WTC11 (cell line): ENCODE data around the gene PICK1. TPM values are rescaled to one million over a fixed set of nuclear protein-coding genes. Genes with fewer than 3 reads are reported as not detected.
A peak's percentile ranks its signal among the peaks of the same experiment; 100 is the strongest.

Experiments
- FOXJ3 ChIP-seq: sonication (generic); formaldehyde crosslinking; IDR thresholded peaks from 2 replicates; pipeline ENCODE4 v1.9.0; 2021; ENCODE audit warnings: missing genetic modification reagents, mild to moderate bottlenecking, borderline replicate concordance
- NFATC4 ChIP-seq: fragments of 250-450 bp; sonication (Bioruptor Pico); IDR thresholded peaks from 2 replicates; pipeline ENCODE4 v1.9.0; 2021; ENCODE audit warnings: mild to moderate bottlenecking
- NFE2L1 ChIP-seq: sonication (generic); formaldehyde crosslinking; IDR thresholded peaks from 2 replicates; pipeline ENCODE4 v1.8.1; 2023; ENCODE audit warnings: missing genetic modification reagents
- PRRX2 ChIP-seq: fragments of 250-450 bp; sonication (Bioruptor Pico); IDR thresholded peaks from 2 replicates; pipeline ENCODE4 v1.8.0; 2021; ENCODE audit warnings: mild to moderate bottlenecking
- SOX15 ChIP-seq: fragments of 250-450 bp; sonication (Bioruptor Pico); IDR thresholded peaks from 2 replicates; pipeline ENCODE4 v1.9.0; 2021; ENCODE audit warnings: mild to moderate bottlenecking
- TCF7 ChIP-seq: sonication (generic); formaldehyde crosslinking; IDR thresholded peaks from 2 replicates; pipeline ENCODE4 v1.8.0; 2022; ENCODE audit warnings: mild to moderate bottlenecking, low read depth, missing genetic modification reagents, moderate library complexity
- ZNF263 ChIP-seq: sonication (generic); formaldehyde crosslinking; IDR thresholded peaks from 2 replicates; pipeline ENCODE4 v1.8.1; 2022; ENCODE audit warnings: low read depth, mild to moderate bottlenecking, moderate library complexity, missing genetic modification reagents
- total RNA-seq: library from RNA; stranded (reverse); gene quantifications from 3 replicates; pipeline ENCODE4 v1.2.3, GENCODE V29; 2021
- TF ChIP-seq, protein P1 (sequence below): fragments of 250-450 bp; sonication (Bioruptor Pico); IDR thresholded peaks from 2 replicates; pipeline ENCODE4 v1.9.0; 2021; ENCODE audit warnings: mild to moderate bottlenecking, borderline replicate concordance
- TF ChIP-seq, protein P2 (sequence below): fragments of 250-450 bp; sonication (Bioruptor Pico); conservative IDR thresholded peaks from 2 replicates; pipeline ENCODE4 v1.9.0; 2021; ENCODE audit warnings: mild to moderate bottlenecking
- TF ChIP-seq, protein P3 (sequence below): fragments of 250-450 bp; sonication (Bioruptor Pico); IDR thresholded peaks from 2 replicates; pipeline ENCODE4 v1.9.0; 2021; ENCODE audit warnings: mild to moderate bottlenecking
- TF ChIP-seq, protein P4 (sequence below): sonication (generic); formaldehyde crosslinking; IDR thresholded peaks from 2 replicates; pipeline ENCODE4 v1.8.1; 2022; ENCODE audit warnings: mild to moderate bottlenecking, moderate library complexity, missing genetic modification reagents
- TF ChIP-seq, protein P5 (sequence below): sonication (generic); formaldehyde crosslinking; IDR thresholded peaks from 2 replicates; pipeline ENCODE4 v1.8.1; 2023; ENCODE audit warnings: mild to moderate bottlenecking, moderate library complexity, missing genetic modification reagents
- TF ChIP-seq, protein P6 (sequence below): sonication (generic); formaldehyde crosslinking; IDR thresholded peaks from 2 replicates; pipeline ENCODE4 v1.8.0; 2022; ENCODE audit warnings: mild to moderate bottlenecking, missing genetic modification reagents
- TF ChIP-seq, protein P7 (sequence below): sonication (generic); formaldehyde crosslinking; IDR thresholded peaks from 2 replicates; pipeline ENCODE4 v1.8.0; 2023; ENCODE audit warnings: missing genetic modification reagents
- TF ChIP-seq, protein P8 (sequence below): sonication (generic); formaldehyde crosslinking; IDR thresholded peaks from 2 replicates; pipeline ENCODE4 v1.8.1; 2023; ENCODE audit warnings: mild to moderate bottlenecking, missing genetic modification reagents, moderate library complexity
- TF ChIP-seq, protein P9 (sequence below): sonication (generic); formaldehyde crosslinking; IDR thresholded peaks from 2 replicates; pipeline ENCODE4 v1.8.0; 2023; ENCODE audit warnings: missing genetic modification reagents, mild to moderate bottlenecking, borderline replicate concordance
- TF ChIP-seq, protein P10 (sequence below): fragments of 250-450 bp; sonication (Bioruptor Pico); IDR thresholded peaks from 2 replicates; pipeline ENCODE4 v1.9.0; 2021; ENCODE audit warnings: moderate library complexity, mild to moderate bottlenecking, inconsistent platforms, borderline replicate concordance

PICK1 gene
- total RNA-seq, 1 experiment from 2014 or later: 33.4 TPM

DNA sequence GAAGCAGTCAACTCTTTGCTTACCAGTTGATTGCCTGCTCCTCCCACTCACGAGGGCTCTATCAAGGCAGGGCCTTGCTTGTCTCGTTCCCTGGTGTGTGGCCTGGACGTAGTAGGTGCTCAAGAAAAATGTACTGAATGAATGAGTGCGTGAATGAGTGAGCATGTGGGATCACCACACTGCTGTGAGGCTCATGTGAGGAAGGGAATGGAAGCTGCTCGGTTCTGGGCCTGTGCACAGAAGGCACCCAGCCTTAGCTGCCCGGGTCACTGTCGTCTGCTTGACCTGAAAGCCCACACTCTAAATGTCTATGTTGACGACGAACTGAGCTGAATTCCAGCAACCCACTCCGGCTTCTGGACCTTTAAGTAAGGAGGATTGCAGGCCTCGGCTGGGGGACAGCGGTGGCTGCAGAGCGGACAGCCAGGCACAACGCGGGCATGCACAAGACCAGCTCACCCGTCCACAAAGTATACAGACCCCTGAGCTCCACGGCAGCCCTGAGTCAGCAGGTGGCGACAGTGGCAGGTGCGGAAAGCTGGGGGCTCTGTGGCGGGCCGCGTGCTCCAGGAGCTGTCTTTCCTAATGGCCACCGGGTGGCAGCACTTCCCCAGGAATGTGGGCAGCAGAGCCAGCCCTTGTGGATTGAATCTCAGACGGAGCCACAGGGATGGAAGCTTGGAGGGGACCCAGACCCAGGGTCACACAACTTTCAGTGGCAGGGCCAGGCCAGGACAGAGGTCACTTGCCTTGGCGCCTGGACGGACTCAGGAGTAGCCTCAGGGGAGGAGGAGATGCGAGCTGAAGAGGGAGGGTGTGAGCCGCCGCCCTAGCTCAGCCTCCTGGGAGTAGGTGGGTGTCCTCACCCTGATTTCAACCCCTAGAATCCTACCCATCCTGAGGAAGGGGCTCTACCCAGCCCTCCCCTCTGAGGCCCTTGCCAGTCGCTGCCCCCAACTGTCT lies 5.0 kb upstream of the PICK1 start (continued):
- TF ChIP-seq, protein P1, sequence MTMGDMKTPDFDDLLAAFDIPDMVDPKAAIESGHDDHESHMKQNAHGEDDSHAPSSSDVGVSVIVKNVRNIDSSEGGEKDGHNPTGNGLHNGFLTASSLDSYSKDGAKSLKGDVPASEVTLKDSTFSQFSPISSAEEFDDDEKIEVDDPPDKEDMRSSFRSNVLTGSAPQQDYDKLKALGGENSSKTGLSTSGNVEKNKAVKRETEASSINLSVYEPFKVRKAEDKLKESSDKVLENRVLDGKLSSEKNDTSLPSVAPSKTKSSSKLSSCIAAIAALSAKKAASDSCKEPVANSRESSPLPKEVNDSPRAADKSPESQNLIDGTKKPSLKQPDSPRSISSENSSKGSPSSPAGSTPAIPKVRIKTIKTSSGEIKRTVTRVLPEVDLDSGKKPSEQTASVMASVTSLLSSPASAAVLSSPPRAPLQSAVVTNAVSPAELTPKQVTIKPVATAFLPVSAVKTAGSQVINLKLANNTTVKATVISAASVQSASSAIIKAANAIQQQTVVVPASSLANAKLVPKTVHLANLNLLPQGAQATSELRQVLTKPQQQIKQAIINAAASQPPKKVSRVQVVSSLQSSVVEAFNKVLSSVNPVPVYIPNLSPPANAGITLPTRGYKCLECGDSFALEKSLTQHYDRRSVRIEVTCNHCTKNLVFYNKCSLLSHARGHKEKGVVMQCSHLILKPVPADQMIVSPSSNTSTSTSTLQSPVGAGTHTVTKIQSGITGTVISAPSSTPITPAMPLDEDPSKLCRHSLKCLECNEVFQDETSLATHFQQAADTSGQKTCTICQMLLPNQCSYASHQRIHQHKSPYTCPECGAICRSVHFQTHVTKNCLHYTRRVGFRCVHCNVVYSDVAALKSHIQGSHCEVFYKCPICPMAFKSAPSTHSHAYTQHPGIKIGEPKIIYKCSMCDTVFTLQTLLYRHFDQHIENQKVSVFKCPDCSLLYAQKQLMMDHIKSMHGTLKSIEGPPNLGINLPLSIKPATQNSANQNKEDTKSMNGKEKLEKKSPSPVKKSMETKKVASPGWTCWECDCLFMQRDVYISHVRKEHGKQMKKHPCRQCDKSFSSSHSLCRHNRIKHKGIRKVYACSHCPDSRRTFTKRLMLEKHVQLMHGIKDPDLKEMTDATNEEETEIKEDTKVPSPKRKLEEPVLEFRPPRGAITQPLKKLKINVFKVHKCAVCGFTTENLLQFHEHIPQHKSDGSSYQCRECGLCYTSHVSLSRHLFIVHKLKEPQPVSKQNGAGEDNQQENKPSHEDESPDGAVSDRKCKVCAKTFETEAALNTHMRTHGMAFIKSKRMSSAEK (CRISPR knock-in tag): no peak
- no peak for TF ChIP-seq ZNF263 (CRISPR knock-in tag)
- TF ChIP-seq NFATC4 (CRISPR knock-in tag): no peak
- TF ChIP-seq, protein P2, sequence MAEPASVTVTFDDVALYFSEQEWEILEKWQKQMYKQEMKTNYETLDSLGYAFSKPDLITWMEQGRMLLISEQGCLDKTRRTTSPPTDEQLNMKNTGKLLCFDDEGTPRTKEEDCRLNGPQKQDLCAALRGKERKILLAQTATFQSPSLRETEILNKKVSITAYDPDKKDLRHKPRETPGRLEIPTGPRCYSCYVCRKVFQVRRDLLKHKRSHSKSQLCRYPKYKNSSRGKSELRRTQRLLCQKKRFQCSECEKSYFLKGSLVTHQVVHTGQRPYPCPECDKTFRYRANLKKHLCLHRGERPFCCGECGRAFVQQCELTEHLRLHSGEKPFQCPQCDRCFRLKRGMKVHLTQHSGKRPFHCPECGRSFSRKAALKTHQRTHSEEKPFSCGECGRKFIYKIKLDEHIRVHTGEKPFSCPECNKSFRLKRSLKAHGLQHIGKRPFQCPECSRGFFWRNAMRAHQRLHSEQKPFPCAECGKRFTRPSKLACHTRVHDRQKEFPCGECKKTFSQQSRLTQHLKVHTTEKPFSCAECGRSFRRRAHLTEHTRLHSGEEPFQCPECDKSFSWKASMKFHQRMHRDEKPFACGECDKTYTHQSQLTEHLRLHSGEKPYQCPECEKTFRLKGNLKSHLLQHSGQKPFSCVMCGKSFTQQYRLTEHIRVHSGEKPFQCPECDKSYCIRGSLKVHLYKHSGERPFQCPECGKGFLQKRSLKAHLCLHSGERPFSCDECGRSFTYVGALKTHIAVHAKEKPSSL (CRISPR knock-in tag): no peak
- TF ChIP-seq, protein P3, sequence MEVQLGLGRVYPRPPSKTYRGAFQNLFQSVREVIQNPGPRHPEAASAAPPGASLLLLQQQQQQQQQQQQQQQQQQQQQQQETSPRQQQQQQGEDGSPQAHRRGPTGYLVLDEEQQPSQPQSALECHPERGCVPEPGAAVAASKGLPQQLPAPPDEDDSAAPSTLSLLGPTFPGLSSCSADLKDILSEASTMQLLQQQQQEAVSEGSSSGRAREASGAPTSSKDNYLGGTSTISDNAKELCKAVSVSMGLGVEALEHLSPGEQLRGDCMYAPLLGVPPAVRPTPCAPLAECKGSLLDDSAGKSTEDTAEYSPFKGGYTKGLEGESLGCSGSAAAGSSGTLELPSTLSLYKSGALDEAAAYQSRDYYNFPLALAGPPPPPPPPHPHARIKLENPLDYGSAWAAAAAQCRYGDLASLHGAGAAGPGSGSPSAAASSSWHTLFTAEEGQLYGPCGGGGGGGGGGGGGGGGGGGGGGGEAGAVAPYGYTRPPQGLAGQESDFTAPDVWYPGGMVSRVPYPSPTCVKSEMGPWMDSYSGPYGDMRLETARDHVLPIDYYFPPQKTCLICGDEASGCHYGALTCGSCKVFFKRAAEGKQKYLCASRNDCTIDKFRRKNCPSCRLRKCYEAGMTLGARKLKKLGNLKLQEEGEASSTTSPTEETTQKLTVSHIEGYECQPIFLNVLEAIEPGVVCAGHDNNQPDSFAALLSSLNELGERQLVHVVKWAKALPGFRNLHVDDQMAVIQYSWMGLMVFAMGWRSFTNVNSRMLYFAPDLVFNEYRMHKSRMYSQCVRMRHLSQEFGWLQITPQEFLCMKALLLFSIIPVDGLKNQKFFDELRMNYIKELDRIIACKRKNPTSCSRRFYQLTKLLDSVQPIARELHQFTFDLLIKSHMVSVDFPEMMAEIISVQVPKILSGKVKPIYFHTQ (CRISPR knock-in tag): no peak
- TF ChIP-seq, protein P4, sequence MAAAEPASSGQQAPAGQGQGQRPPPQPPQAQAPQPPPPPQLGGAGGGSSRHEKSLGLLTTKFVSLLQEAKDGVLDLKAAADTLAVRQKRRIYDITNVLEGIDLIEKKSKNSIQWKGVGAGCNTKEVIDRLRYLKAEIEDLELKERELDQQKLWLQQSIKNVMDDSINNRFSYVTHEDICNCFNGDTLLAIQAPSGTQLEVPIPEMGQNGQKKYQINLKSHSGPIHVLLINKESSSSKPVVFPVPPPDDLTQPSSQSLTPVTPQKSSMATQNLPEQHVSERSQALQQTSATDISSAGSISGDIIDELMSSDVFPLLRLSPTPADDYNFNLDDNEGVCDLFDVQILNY (CRISPR knock-in tag): no peak
- TF ChIP-seq, protein P5, sequence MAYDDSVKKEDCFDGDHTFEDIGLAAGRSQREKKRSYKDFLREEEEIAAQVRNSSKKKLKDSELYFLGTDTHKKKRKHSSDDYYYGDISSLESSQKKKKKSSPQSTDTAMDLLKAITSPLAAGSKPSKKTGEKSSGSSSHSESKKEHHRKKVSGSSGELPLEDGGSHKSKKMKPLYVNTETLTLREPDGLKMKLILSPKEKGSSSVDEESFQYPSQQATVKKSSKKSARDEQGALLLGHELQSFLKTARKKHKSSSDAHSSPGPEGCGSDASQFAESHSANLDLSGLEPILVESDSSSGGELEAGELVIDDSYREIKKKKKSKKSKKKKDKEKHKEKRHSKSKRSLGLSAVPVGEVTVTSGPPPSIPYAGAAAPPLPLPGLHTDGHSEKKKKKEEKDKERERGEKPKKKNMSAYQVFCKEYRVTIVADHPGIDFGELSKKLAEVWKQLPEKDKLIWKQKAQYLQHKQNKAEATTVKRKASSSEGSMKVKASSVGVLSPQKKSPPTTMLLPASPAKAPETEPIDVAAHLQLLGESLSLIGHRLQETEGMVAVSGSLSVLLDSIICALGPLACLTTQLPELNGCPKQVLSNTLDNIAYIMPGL (CRISPR knock-in tag): peak; percentile 63; the same call in 1 of the 2 replicates
- no peak for TF ChIP-seq FOXJ3 (CRISPR knock-in tag)
- TF ChIP-seq, protein P6, sequence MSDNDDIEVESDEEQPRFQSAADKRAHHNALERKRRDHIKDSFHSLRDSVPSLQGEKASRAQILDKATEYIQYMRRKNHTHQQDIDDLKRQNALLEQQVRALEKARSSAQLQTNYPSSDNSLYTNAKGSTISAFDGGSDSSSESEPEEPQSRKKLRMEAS: peak; percentile 85
- TF ChIP-seq SOX15 (CRISPR knock-in tag): no peak
- TF ChIP-seq, protein P7, sequence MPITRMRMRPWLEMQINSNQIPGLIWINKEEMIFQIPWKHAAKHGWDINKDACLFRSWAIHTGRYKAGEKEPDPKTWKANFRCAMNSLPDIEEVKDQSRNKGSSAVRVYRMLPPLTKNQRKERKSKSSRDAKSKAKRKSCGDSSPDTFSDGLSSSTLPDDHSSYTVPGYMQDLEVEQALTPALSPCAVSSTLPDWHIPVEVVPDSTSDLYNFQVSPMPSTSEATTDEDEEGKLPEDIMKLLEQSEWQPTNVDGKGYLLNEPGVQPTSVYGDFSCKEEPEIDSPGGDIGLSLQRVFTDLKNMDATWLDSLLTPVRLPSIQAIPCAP: no peak
- TF ChIP-seq, protein P8, sequence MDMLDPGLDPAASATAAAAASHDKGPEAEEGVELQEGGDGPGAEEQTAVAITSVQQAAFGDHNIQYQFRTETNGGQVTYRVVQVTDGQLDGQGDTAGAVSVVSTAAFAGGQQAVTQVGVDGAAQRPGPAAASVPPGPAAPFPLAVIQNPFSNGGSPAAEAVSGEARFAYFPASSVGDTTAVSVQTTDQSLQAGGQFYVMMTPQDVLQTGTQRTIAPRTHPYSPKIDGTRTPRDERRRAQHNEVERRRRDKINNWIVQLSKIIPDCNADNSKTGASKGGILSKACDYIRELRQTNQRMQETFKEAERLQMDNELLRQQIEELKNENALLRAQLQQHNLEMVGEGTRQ (CRISPR knock-in tag): peak; percentile 26; the same call in 1 of the 2 replicates
- TF ChIP-seq TCF7 (CRISPR knock-in tag): no peak
- TF ChIP-seq PRRX2 (CRISPR knock-in tag): no peak
- TF ChIP-seq NFE2L1 (CRISPR knock-in tag): no peak
- TF ChIP-seq, protein P9, sequence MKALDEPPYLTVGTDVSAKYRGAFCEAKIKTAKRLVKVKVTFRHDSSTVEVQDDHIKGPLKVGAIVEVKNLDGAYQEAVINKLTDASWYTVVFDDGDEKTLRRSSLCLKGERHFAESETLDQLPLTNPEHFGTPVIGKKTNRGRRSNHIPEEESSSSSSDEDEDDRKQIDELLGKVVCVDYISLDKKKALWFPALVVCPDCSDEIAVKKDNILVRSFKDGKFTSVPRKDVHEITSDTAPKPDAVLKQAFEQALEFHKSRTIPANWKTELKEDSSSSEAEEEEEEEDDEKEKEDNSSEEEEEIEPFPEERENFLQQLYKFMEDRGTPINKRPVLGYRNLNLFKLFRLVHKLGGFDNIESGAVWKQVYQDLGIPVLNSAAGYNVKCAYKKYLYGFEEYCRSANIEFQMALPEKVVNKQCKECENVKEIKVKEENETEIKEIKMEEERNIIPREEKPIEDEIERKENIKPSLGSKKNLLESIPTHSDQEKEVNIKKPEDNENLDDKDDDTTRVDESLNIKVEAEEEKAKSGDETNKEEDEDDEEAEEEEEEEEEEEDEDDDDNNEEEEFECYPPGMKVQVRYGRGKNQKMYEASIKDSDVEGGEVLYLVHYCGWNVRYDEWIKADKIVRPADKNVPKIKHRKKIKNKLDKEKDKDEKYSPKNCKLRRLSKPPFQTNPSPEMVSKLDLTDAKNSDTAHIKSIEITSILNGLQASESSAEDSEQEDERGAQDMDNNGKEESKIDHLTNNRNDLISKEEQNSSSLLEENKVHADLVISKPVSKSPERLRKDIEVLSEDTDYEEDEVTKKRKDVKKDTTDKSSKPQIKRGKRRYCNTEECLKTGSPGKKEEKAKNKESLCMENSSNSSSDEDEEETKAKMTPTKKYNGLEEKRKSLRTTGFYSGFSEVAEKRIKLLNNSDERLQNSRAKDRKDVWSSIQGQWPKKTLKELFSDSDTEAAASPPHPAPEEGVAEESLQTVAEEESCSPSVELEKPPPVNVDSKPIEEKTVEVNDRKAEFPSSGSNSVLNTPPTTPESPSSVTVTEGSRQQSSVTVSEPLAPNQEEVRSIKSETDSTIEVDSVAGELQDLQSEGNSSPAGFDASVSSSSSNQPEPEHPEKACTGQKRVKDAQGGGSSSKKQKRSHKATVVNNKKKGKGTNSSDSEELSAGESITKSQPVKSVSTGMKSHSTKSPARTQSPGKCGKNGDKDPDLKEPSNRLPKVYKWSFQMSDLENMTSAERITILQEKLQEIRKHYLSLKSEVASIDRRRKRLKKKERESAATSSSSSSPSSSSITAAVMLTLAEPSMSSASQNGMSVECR (CRISPR knock-in tag): no peak
- TF ChIP-seq, protein P10, sequence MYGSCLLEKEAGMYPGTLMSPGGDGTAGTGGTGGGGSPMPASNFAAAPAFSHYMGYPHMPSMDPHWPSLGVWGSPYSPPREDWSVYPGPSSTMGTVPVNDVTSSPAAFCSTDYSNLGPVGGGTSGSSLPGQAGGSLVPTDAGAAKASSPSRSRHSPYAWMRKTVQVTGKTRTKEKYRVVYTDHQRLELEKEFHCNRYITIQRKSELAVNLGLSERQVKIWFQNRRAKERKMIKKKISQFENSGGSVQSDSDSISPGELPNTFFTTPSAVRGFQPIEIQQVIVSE (CRISPR knock-in tag): no peak
